ENCODE data around the gene NECTIN3. TPM values are rescaled to one million over a fixed set of nuclear protein-coding genes. Genes with fewer than 3 reads are reported as not detected.

Gene NECTIN3
- total RNA-seq, 4 donors from 2014 or later = 4.3 to 9.7 (median 5.8) TPM

DNA sequence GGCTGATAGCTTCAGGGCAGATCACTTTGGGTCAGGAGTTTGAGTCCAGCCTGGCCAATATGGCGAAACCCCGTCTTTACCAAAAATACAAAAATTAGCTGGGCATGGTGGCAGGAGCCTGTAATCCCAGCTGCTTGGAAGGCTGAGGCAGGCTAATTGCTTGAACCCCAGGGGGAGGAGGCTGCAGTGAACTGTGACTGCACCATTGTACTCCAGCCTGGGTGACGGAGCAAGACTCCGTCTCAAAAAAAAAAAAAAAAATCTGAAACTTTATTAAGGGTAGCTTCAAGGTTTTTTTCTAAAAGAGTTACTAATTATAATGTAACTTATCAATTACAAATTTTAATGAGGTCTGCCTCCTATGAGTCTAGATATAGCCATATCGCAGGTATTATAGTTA lies 5.1 kb downstream of the NECTIN3 start:
- TF ChIP-seq POLR2A (IDR thresholded peaks at IDR 0.05) (no peak), CTCF (IDR thresholded peaks at IDR 0.05 in 4 of 5, conservative IDR thresholded peaks at IDR 0.05 in 1 of 5) (no peak)
- ATAC-seq = no peak
- Histone ChIP-seq H3K27ac (no peak overlapping the region), H3K36me3 (no peaks in the 10 kb centered on the region), H3K9me3 (no peaks in the 10 kb centered on the region), H3K27me3 (no peaks in the 10 kb centered on the region), H3K4me3 (no peak overlapping the region), H3K4me1 (peaks cover 13 to 16% of the 10 kb centered on the region in 2 donors)
- DNase-seq = no peak
- in situ Hi-C loops (cut with MboI; ENCODE audit: low sequenced_read_pairs in 4 of 4) = no loop called here
- intact Hi-C loops (cut with DNase I; ENCODE audit: low total_unique reads) = no loop called here

DNA sequence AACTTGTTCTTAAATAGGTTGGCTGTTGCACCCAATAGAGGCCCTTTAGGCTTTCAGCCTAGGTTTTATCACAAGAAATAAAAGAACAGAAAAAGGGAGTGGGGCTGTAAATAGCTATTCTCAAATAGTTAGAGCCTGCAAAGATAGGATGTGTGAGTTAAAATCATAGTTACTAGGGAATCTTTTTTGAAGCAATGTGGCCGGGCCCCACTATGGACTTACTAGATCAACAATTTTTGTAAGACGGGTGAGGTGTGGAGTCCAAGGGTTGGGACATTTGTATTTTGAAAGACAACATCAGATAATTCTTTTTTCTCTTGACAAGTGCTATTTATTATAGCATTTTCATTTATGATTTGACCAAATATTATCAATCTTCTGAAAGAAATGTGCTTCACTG lies 5.8 kb downstream of the NECTIN3 start:
- in situ Hi-C loops (cut with MboI; ENCODE audit: low sequenced_read_pairs in 4 of 4) = no loop called here
- DNase-seq (no peak), ATAC-seq (no peak)
- no peak overlapping the region for H3K27ac ChIP-seq
- peaks cover 13 to 16% of the 10 kb centered on the region in 2 donors for H3K4me1 ChIP-seq
- TF ChIP-seq POLR2A (IDR thresholded peaks at IDR 0.05) (no peak), CTCF (IDR thresholded peaks at IDR 0.05 in 4 of 5, conservative IDR thresholded peaks at IDR 0.05 in 1 of 5) (no peak)
- no peak overlapping the region for H3K4me3 ChIP-seq
- no peaks in the 10 kb centered on the region for H3K36me3 ChIP-seq
- no peaks in the 10 kb centered on the region for H3K9me3 ChIP-seq
- intact Hi-C loops (cut with DNase I; ENCODE audit: low total_unique reads) = no loop called here
- no peaks in the 10 kb centered on the region for H3K27me3 ChIP-seq

DNA sequence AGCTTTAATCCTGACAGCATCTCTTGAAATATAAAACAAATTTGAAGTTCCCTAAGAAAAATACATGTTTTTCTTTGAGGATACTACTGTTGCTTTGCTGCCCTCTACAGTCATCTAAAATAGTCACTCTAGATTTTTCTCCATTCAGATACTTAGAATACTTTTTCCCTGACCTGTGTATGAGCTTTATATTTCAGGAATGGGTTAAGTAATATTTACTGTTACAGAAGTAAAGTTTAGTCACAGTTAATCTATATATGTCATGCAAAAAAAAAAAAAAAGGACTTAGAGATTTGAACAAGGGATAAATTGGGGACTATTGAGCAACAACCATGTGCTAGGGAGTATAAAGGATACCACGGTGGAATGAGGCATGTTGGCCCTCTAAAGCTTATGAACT lies 8.8 kb downstream of the NECTIN3 start:
- no peaks in the 10 kb centered on the region for H3K9me3 ChIP-seq
- no peak for DNase-seq
- H3K36me3 ChIP-seq = no peaks in the 10 kb centered on the region
- H3K27ac ChIP-seq = no peak overlapping the region
- no peak overlapping the region for H3K4me3 ChIP-seq
- no peak for TF ChIP-seq POLR2A (IDR thresholded peaks at IDR 0.05)
- TF ChIP-seq CTCF (IDR thresholded peaks at IDR 0.05 in 4 of 5, conservative IDR thresholded peaks at IDR 0.05 in 1 of 5) = peak in 3 of 5 experiments; percentile 16 to 50 (median 40)
- intact Hi-C loops (cut with DNase I; ENCODE audit: low total_unique reads) (no loop called here), in situ Hi-C loops (cut with MboI; ENCODE audit: low sequenced_read_pairs in 4 of 4) (no loop called here)
- no peaks in the 10 kb centered on the region for H3K4me1 ChIP-seq
- ATAC-seq = no peak
- H3K27me3 ChIP-seq = no peaks in the 10 kb centered on the region

GRCh38 chr3:111081008-111081545 lies 9.5 kb downstream of the NECTIN3 start:
- H3K4me3 ChIP-seq = no peak overlapping the region
- no peaks in the 10 kb centered on the region for H3K9me3 ChIP-seq
- intact Hi-C loops (cut with DNase I; ENCODE audit: low total_unique reads) (no loop called here), in situ Hi-C loops (cut with MboI; ENCODE audit: low sequenced_read_pairs in 4 of 4) (no loop called here)
- TF ChIP-seq POLR2A (IDR thresholded peaks at IDR 0.05) (no peak), CTCF (IDR thresholded peaks at IDR 0.05 in 4 of 5, conservative IDR thresholded peaks at IDR 0.05 in 1 of 5) (no peak)
- no peaks in the 10 kb centered on the region for H3K27me3 ChIP-seq
- ATAC-seq = no peak
- no peaks in the 10 kb centered on the region for H3K36me3 ChIP-seq
- no peak overlapping the region for H3K27ac ChIP-seq
- H3K4me1 ChIP-seq = no peaks in the 10 kb centered on the region
- DNase-seq = no peak

DNA sequence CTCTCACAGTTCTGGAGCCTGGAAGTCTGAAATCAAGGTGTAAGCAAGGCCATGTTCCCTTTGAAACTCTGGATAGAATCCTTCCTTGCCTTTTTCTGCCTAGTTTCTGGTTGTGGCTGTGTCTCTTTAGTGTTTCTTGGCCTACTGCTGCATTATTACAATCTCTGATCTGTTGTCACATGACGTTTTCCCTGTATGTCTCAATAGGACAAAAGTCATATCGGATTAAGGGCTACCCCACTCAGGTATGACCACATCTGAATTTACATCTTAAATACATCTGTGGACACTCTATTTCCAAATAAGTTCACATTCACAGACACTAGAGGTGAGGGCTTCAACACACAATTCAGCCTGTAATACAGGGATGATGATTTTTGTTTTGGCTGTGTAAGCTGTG lies 13.3 kb downstream of the NECTIN3 start:
- no peaks in the 10 kb centered on the region for H3K36me3 ChIP-seq
- in situ Hi-C loops (cut with MboI; ENCODE audit: low sequenced_read_pairs in 4 of 4) = no loop called here
- H3K27me3 ChIP-seq = no peaks in the 10 kb centered on the region
- no peaks in the 10 kb centered on the region for H3K9me3 ChIP-seq
- intact Hi-C loops (cut with DNase I; ENCODE audit: low total_unique reads) = no loop called here
- no peak overlapping the region for H3K4me3 ChIP-seq
- H3K4me1 ChIP-seq = peaks cover 0 to 9% of the 10 kb centered on the region in 2 donors
- no peak overlapping the region for H3K27ac ChIP-seq
- no peak for DNase-seq
- no peak for ATAC-seq
- TF ChIP-seq POLR2A (IDR thresholded peaks at IDR 0.05) = no peak
- no peak for TF ChIP-seq CTCF (IDR thresholded peaks at IDR 0.05 in 4 of 5, conservative IDR thresholded peaks at IDR 0.05 in 1 of 5)

Data from gastrocnemius medialis (tissue), 4 donors.